Endothelial cell of umbilical vein (primary cell): ENCODE measurements around the gene B9D2. TPM values are rescaled to one million over a fixed set of nuclear protein-coding genes. Genes with fewer than 3 reads are reported as not detected.

Experiments
- BruUV-seq: library from RNA; stranded (reverse); fragments of 400-500 nt; replicated peaks from 2 replicates; lab custom pipeline; 2021; lab: Mats Ljungman, UMichigan
- CTCF ChIA-PET: fragments of 300-600, 350-600 bp; sonication (Branson Sonifier 250); formaldehyde crosslinking; loops from one replicate; lab custom pipeline; 2021; ENCODE audit warnings: antibody characterized with exemption, inconsistent platforms; lab: Charles Lee
- POLR2A ChIA-PET: fragments of 300-600, 350-600 bp; sonication (Branson Sonifier 250); formaldehyde crosslinking; loops from one replicate; lab custom pipeline; 2021; ENCODE audit warnings: antibody characterized with exemption, inconsistent platforms; lab: Charles Lee
- DNase-seq: peaks from one replicate; pipeline ENCODE4 v3.0.0-alpha.2; 2011; ENCODE audit warnings: low read depth, low spot score
- FAIRE-seq: peaks from 2 replicates; lab custom pipeline; 2011; peaks lifted over from hg19 to GRCh38; lab: Jason Lieb, UNC
- H2AFZ ChIP-seq: 2 replicates; pipeline ENCODE4 v1.6.0; 2012; ENCODE audit warnings: low read depth, low read length, control low read depth, inconsistent platforms
- H3K27ac ChIP-seq: 2 replicates; pipeline ENCODE4 v1.5.1; 2011; ENCODE audit warnings: low read depth, mild to moderate bottlenecking, control low read depth, low read length, moderate library complexity; ENCODE audit not compliant: insufficient read depth
- H3K27me3 ChIP-seq, 2 experiments: 2 replicates each; pipeline versions ENCODE4 v1.6.0 to v1.6.1; 2011; ENCODE audit warnings: low read length in 2 of 2, mixed read lengths in 1 of 2; ENCODE audit not compliant: control insufficient read depth in 2 of 2, insufficient read depth in 2 of 2
- H3K36me3 ChIP-seq, 2 experiments: 2 replicates in 1 of 2; 3 replicates in 1 of 2; pipeline ENCODE4 v1.5.1; 2011; ENCODE audit warnings: low read length in 2 of 2, mild to moderate bottlenecking in 1 of 2, moderate library complexity in 1 of 2; ENCODE audit not compliant: control insufficient read depth in 2 of 2, insufficient read depth in 2 of 2; ENCODE audit errors: extremely low read depth in 1 of 2
- H3K4me1 ChIP-seq: 3 replicates; pipeline ENCODE4 v1.5.1; 2011; ENCODE audit warnings: mild to moderate bottlenecking, low read length; ENCODE audit not compliant: control insufficient read depth, insufficient read depth; ENCODE audit errors: extremely low read depth
- H3K4me2 ChIP-seq: 2 replicates; pipeline ENCODE4 v1.6.1; 2011; ENCODE audit warnings: low read length, control low read depth, mixed read lengths; ENCODE audit not compliant: insufficient read depth
- H3K4me3 ChIP-seq, 3 experiments: fragments of 200-600 bp in 1 of 3; sonication (generic), shearing (Covaris generic) in 1 of 3; replicated peaks in 1 of 3; 2 replicates each; pipeline ENCODE4 v1.5.1; 2011 to 2016; ENCODE audit warnings: control low read depth in 3 of 3, low read length in 3 of 3, mild to moderate bottlenecking in 2 of 3, inconsistent platforms in 1 of 3, low read depth in 1 of 3, moderate library complexity in 1 of 3; ENCODE audit not compliant: insufficient read depth in 1 of 3
- H3K79me2 ChIP-seq: 2 replicates; pipeline ENCODE4 v1.6.0; 2012; ENCODE audit warnings: low read length, inconsistent platforms; ENCODE audit not compliant: control insufficient read depth, insufficient read depth
- H3K9ac ChIP-seq: replicated peaks from 2 replicates; pipeline ENCODE3; 2011; ENCODE audit warnings: low read length, control low read depth; ENCODE audit not compliant: insufficient read depth; ENCODE audit errors: extremely low read depth
- H3K9me1 ChIP-seq: replicated peaks from 3 replicates; pipeline ENCODE4 v1.6.0; 2011; ENCODE audit warnings: mild to moderate bottlenecking, low read length; ENCODE audit not compliant: control insufficient read depth, insufficient read depth; ENCODE audit errors: extremely low read depth
- H3K9me3 ChIP-seq: replicated peaks from 2 replicates; pipeline ENCODE4 v1.5.1; 2012; ENCODE audit warnings: low read length, inconsistent platforms; ENCODE audit not compliant: control insufficient read depth, insufficient read depth
- H4K20me1 ChIP-seq: replicated peaks from 2 replicates; pipeline ENCODE3; 2011; ENCODE audit warnings: mild to moderate bottlenecking, low read length; ENCODE audit not compliant: control insufficient read depth, insufficient read depth; ENCODE audit errors: extremely low read depth
- EZH2 ChIP-seq: IDR thresholded peaks from 2 replicates; pipeline ENCODE4 v1.6.1; 2012; ENCODE audit warnings: borderline replicate concordance, low read depth, mild to moderate bottlenecking, moderate library complexity, low read length, inconsistent platforms; ENCODE audit not compliant: severe bottlenecking
- FOS ChIP-seq: IDR thresholded peaks from 2 replicates; pipeline ENCODE4 v1.6.1; 2011; ENCODE audit warnings: mild to moderate bottlenecking, low read length, moderate library complexity, borderline replicate concordance; ENCODE audit not compliant: insufficient read depth
- GATA2 ChIP-seq: IDR thresholded peaks from 2 replicates; pipeline ENCODE4 v1.7.0; 2011; ENCODE audit warnings: low read depth, mild to moderate bottlenecking, moderate library complexity, mixed read lengths, low read length; ENCODE audit not compliant: insufficient read length, insufficient read depth
- JUN ChIP-seq: IDR thresholded peaks from 2 replicates; pipeline ENCODE4 v1.6.1; 2011; ENCODE audit warnings: borderline replicate concordance, low read depth; ENCODE audit not compliant: insufficient read length, insufficient read depth
- MAX ChIP-seq: IDR thresholded peaks from 2 replicates; pipeline ENCODE4 v1.6.1; 2011; ENCODE audit not compliant: insufficient read depth, insufficient read length
- MYC ChIP-seq: IDR thresholded peaks from one replicate; pipeline ENCODE4 v1.6.1; 2011; ENCODE audit warnings: mild to moderate bottlenecking, low read depth, low read length
- POLR2A ChIP-seq: IDR thresholded peaks from 2 replicates; pipeline ENCODE4 v1.6.1; 2012; ENCODE audit warnings: low read depth, mild to moderate bottlenecking, control low read depth, low read length
- POLR2AphosphoS5 ChIP-seq: IDR thresholded peaks from 2 replicates; pipeline ENCODE4 v1.6.1; 2012; ENCODE audit warnings: low read depth, mild to moderate bottlenecking, control low read depth, low read length, moderate library complexity; ENCODE audit not compliant: insufficient read depth
- dilution Hi-C: fragments of 300-500 bp; cut with MboI; formaldehyde crosslinking; loops from one replicate; pipeline ENCODE4 v1.15.0; 2019; ENCODE audit warnings: low sequenced_read_pairs; ENCODE audit not compliant: extremely low pct_ligation_motif_present
- intact Hi-C: fragments of 100-400 bp; cut with micrococcal nuclease; formaldehyde crosslinking; loops from one replicate; pipeline ENCODE4 v1.10.0; 2022
- polyA plus RNA-seq, 4 experiments: library from polyadenylated mRNA; depleted of rRNA in 3 of 4; stranded (reverse) in 3 of 4; unstranded in 1 of 4; fragments of >200 nt; gene quantifications; 2 replicates each; pipeline versions ENCODE4 v1.2.1 to v1.2.3, GENCODE V29; 2011 to 2012; ENCODE audit warnings: missing spikeins in 1 of 4
- total RNA-seq: library from RNA; stranded (reverse); gene quantifications from 2 replicates; pipeline ENCODE4 v1.2.3, GENCODE V29; 2021
- TF ChIP-seq, protein P1 (sequence below), 2 donors: IDR thresholded peaks; 1 replicate in 1 of 2; 2 replicates in 1 of 2; pipeline ENCODE4 v1.5.1; 2011; ENCODE audit warnings: low read length in 2 of 2, mild to moderate bottlenecking in 2 of 2, moderate library complexity in 2 of 2, control low read depth in 1 of 2, inconsistent platforms in 1 of 2, low read depth in 1 of 2; ENCODE audit not compliant: insufficient read depth in 1 of 2; ENCODE audit errors: extremely low read depth in 1 of 2

The B9D2 gene
- total and polyA plus RNA-seq, 2 donors (not counting 3 experiments of a cell fraction or from before 2014, with no cell fraction given) = 12.2 to 23.9 TPM

DNA sequence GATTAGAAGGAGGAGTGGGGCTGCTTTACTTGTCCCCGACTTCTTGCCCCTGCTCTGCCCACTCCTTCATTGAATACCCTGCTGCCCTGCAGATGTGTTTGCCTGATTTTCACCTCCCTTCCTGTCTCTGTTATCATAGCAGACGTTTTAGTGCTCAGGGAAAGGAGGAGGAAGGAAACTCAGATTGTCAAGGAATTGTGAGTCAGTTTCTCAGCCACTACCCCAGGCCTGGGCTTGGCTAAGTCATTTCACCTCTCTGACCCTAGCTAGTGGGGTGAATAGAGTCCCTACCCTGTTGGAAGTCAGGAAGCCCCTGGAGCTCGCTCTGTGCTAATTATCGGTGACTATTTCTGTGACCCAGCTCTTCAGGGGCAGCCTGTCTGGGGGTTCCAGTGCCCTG, 37.5 kb upstream of the B9D2 start:
- Histone ChIP-seq H3K36me3 (peaks cover 0 to 2% of the 10 kb centered on the region in 2 experiments), H3K4me2 (peak overlapping the region; percentile 53), H3K9me3 (no peaks in the 10 kb centered on the region), H3K27ac (peak overlapping the region; percentile 68), H3K9ac (peak overlapping the region; percentile 48), H4K20me1 (no peaks in the 10 kb centered on the region), H3K4me1 (peaks cover 43% of the 10 kb centered on the region), H3K9me1 (no peaks in the 10 kb centered on the region), H3K79me2 (peaks cover 6% of the 10 kb centered on the region), H2AFZ (no peak overlapping the region), H3K4me3 (no peak overlapping the region), H3K27me3 (no peaks in the 10 kb centered on the region)
- dilution Hi-C loops = no loop called here
- BruUV-seq = TSS peak; percentile 63
- intact Hi-C loops = loop anchor here (1.0 kb wide), 2 partner anchors 8 to 48 kb away; partner anchors contain the start of gene TGFB1
- FAIRE-seq = peak; percentile 99
- ChIA-PET POLR2A (interaction anchor here (1.0 kb wide), 1 partner anchor 78 kb away, joined by 4 read pairs; no protein-coding TSS in a partner anchor), CTCF (interaction anchor here (0.6 to 1.7 kb wide), 6 partner anchors 30 to 162 kb away, joined by 3 to 4 read pairs (median 4); partner anchors contain the start of genes B9D2 and DMAC2)
- peak; percentile 96 for TF ChIP-seq FOS
- TF ChIP-seq POLR2A = peak; percentile 46
- TF ChIP-seq JUN = peak; percentile 81
- TF ChIP-seq GATA2 = peak; percentile 94
- peak; percentile 94 for TF ChIP-seq POLR2AphosphoS5
- no peak for TF ChIP-seq EZH2
- TF ChIP-seq, protein P1, sequence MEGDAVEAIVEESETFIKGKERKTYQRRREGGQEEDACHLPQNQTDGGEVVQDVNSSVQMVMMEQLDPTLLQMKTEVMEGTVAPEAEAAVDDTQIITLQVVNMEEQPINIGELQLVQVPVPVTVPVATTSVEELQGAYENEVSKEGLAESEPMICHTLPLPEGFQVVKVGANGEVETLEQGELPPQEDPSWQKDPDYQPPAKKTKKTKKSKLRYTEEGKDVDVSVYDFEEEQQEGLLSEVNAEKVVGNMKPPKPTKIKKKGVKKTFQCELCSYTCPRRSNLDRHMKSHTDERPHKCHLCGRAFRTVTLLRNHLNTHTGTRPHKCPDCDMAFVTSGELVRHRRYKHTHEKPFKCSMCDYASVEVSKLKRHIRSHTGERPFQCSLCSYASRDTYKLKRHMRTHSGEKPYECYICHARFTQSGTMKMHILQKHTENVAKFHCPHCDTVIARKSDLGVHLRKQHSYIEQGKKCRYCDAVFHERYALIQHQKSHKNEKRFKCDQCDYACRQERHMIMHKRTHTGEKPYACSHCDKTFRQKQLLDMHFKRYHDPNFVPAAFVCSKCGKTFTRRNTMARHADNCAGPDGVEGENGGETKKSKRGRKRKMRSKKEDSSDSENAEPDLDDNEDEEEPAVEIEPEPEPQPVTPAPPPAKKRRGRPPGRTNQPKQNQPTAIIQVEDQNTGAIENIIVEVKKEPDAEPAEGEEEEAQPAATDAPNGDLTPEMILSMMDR (IDR thresholded peaks at IDR 0.05; ENCODE audit: extremely low read depth in 1 of 2, insufficient read depth in 1 of 2, low read depth in 1 of 2, low read length in 2 of 2) = no peak
- no peak for TF ChIP-seq MAX
- no peak for TF ChIP-seq MYC
- DNase-seq = peak; percentile 93
